ENCODE measurements around the gene PRM1.
"Not testable (repeated sequence)": the region's sequence is repeated elsewhere in the genome, so short reads cannot be mapped to it uniquely, and the experiment has no call there.

PRM1 gene

DNA sequence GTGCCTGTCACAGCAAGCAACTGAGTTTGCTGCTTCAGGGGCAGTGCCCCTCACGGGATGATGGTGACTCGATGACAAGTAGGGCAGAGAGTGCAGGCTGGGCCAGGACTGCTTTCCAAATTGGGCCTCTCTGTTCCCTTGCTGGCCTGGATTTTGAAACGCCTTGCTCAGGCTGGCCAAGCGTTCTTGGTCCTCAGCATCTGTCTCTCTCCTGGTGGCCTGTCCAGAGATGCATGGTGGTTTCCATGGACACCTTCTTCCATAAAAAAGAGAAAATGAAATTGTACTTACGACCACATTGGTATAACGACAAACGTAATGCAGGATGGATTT lies 19.4 kb upstream of the PRM1 start:
- no peaks in the 10 kb centered on the region for H3K9me3 ChIP-seq (ENCODE audit: control insufficient read depth, low read length)
- no peaks in the 10 kb centered on the region for H3K27me3 ChIP-seq (ENCODE audit: control insufficient read depth, insufficient read depth, low read length)
- no peak overlapping the region for H3K9ac ChIP-seq (ENCODE audit: low read length)
- H3K4me1 ChIP-seq (ENCODE audit: control insufficient read depth, insufficient read depth, low read length), result peaks cover 18% of the 10 kb centered on the region
- H3K36me3 ChIP-seq (ENCODE audit: control insufficient read depth, insufficient read depth, low read length), result no peaks in the 10 kb centered on the region
- H3K4me3 ChIP-seq (ENCODE audit: low read length), result no peak overlapping the region

- H3K4me3 ChIP-seq (ENCODE audit: low read length), result no peak overlapping the region
- peaks cover 18% of the 10 kb centered on the region for H3K4me1 ChIP-seq (ENCODE audit: control insufficient read depth, insufficient read depth, low read length)
- H3K9ac ChIP-seq (ENCODE audit: low read length), result no peak overlapping the region
- H3K9me3 ChIP-seq (ENCODE audit: control insufficient read depth, low read length), result no peaks in the 10 kb centered on the region
- no peaks in the 10 kb centered on the region for H3K36me3 ChIP-seq (ENCODE audit: control insufficient read depth, insufficient read depth, low read length)
- H3K27me3 ChIP-seq (ENCODE audit: control insufficient read depth, insufficient read depth, low read length), result no peaks in the 10 kb centered on the region
These were observed 18.9 kb upstream of the PRM1 start for GRCh38 chr16:11299865-11300559.

GRCh38 chr16:11298950-11299547 lies 17.9 kb upstream of the PRM1 start:
- H3K4me3 ChIP-seq (ENCODE audit: low read length); H3K9me3 ChIP-seq (ENCODE audit: control insufficient read depth, low read length); H3K36me3 ChIP-seq (ENCODE audit: control insufficient read depth, insufficient read depth, low read length); H3K27me3 ChIP-seq (ENCODE audit: control insufficient read depth, insufficient read depth, low read length); H3K9ac ChIP-seq (ENCODE audit: low read length): not testable (repeated sequence)
- peaks cover 18% of the 10 kb centered on the region for H3K4me1 ChIP-seq (ENCODE audit: control insufficient read depth, insufficient read depth, low read length)

DNA sequence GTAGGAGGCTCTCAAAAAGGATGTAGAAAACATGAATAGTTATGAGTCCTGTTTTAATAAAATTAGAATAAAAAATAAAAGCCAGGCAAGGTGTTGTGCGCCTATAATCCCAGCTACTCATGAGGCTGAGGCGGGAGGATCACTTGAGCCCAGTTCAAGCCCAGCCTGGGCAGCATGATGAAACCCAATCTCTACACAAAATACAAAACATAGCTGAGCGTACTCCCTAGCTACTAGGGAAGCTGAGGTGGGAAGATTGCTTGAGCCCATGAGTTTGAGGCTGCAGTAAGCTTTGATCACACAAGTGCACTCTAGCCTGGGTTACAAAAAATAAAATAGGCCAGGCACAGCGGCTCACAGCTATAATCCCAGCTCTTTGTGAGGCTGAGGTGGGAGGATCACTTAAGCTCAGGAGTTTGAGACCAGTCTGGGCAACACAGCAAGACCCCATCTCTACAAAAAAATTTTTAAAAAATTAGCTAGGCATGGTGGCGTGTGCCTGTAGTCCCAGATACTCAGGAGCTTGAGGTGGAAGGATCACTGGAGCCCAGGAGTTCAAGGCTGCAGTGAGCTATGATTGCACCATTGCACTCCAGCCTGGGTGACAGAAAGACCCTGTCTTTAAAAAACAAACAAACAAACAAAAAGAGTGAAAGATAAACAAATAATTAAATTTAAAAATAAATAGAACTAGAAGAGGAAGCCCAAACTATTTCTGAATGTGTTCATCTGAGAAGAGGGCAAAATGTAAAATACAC lies 17.2 kb upstream of the PRM1 start:
- no peak overlapping the region for H3K4me3 ChIP-seq (ENCODE audit: low read length)
- no peaks in the 10 kb centered on the region for H3K27me3 ChIP-seq (ENCODE audit: control insufficient read depth, insufficient read depth, low read length)
- peaks cover 13% of the 10 kb centered on the region for H3K4me1 ChIP-seq (ENCODE audit: control insufficient read depth, insufficient read depth, low read length)
- H3K36me3 ChIP-seq (ENCODE audit: control insufficient read depth, insufficient read depth, low read length), result no peaks in the 10 kb centered on the region
- no peaks in the 10 kb centered on the region for H3K9me3 ChIP-seq (ENCODE audit: control insufficient read depth, low read length)
- no peak overlapping the region for H3K9ac ChIP-seq (ENCODE audit: low read length)

DNA sequence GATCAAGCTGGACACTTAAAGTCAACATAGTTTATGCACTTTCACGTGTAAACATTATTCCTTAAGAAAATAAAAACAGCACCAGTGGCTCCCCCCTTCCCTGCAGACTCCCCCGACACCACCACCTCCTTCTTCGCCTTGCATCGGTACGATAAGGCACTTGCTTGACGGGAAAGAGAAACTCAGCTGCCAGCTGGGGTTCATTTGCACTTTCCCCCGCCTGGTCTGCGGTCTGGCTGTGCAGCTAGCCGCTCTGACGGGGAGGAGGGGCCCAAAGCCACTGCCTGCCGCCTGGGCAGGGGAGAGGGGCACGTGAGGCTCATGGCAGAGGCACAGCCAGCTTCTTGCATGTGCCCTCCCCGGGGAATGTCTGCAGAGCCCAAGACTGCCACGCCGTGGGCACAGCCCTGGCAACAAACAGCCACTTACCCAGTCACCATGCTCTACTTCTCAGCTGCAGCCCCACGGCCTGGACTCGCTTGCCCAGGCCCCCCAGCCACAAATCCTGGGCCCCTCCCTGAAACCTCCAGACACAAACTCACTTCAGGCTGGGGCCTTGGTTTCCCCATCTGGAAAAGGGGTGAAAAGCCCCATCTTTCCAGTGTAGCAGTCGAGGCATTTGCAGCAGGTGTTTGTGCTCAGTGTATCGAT lies 16.5 kb upstream of the PRM1 start:
- H3K27me3 ChIP-seq (ENCODE audit: control insufficient read depth, insufficient read depth, low read length), result no peaks in the 10 kb centered on the region
- H3K4me1 ChIP-seq (ENCODE audit: control insufficient read depth, insufficient read depth, low read length), result peaks cover 13% of the 10 kb centered on the region
- no peak overlapping the region for H3K4me3 ChIP-seq (ENCODE audit: low read length)
- H3K9me3 ChIP-seq (ENCODE audit: control insufficient read depth, low read length), result no peaks in the 10 kb centered on the region
- H3K9ac ChIP-seq (ENCODE audit: low read length), result no peak overlapping the region
- H3K36me3 ChIP-seq (ENCODE audit: control insufficient read depth, insufficient read depth, low read length), result no peaks in the 10 kb centered on the region

DNA sequence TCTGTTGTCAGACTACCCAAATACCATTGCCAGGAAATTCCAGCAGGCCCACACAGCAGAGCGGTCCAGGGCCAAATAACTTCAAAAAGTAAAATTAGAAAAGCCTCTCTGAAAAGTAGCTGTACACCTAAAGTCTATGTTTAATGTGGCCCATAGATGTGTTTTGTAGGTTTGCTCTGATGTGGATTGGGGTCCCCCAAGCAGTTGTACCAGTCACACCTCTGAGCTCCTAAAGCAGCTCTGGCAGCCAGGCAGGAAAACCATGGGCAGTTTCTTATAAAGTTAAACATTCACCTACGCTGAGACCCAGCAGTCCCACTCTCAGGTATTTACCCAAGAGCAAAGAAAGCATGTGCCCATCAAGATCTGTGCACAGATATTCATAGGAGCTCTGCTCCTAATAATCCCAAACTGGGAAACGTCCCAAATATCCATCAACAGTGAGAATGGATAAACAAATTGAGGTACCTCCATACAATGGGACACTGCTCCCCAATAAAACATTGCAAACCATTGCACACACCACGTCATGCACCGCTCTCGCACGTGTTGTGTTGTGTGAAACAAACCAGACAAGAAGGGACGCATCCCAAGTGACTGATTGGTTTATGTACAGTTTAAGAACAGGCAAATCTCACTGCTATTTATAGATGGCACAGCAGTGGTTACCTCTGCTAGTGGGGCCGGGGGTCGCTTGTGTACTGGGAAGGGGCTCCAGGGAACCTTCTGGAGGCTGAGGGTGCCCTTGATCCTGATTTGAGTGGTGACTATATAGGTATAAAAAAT lies 15.8 kb upstream of the PRM1 start:
- Histone ChIP-seq H3K36me3 (ENCODE audit: control insufficient read depth, insufficient read depth, low read length) (no peaks in the 10 kb centered on the region), H3K4me1 (ENCODE audit: control insufficient read depth, insufficient read depth, low read length) (peaks cover 13% of the 10 kb centered on the region), H3K9me3 (ENCODE audit: control insufficient read depth, low read length) (no peaks in the 10 kb centered on the region), H3K4me3 (ENCODE audit: low read length) (no peak overlapping the region), H3K9ac (ENCODE audit: low read length) (no peak overlapping the region), H3K27me3 (ENCODE audit: control insufficient read depth, insufficient read depth, low read length) (no peaks in the 10 kb centered on the region)

DNA sequence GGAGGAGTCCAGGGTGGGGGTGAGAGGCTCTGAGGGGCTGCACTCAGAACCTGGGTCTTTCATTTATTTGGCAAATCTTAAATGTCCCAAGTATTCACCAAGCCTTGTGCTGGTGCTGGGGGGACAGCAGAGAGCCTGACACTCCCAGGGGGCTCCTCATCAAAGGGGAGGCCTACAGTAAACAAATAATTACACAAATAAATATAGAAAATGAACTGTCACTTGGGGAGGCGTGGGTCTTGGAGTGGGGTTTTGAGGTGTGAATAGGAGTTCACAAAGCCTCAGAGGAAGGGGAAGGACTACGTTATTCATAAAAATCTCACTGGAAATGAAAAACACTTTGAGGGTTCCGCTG lies 15.2 kb upstream of the PRM1 start:
- Histone ChIP-seq H3K36me3 (ENCODE audit: control insufficient read depth, insufficient read depth, low read length) (no peaks in the 10 kb centered on the region), H3K27me3 (ENCODE audit: control insufficient read depth, insufficient read depth, low read length) (no peaks in the 10 kb centered on the region), H3K9ac (ENCODE audit: low read length) (no peak overlapping the region), H3K4me1 (ENCODE audit: control insufficient read depth, insufficient read depth, low read length) (peaks cover 13% of the 10 kb centered on the region), H3K4me3 (ENCODE audit: low read length) (no peak overlapping the region), H3K9me3 (ENCODE audit: control insufficient read depth, low read length) (no peaks in the 10 kb centered on the region)

DNA sequence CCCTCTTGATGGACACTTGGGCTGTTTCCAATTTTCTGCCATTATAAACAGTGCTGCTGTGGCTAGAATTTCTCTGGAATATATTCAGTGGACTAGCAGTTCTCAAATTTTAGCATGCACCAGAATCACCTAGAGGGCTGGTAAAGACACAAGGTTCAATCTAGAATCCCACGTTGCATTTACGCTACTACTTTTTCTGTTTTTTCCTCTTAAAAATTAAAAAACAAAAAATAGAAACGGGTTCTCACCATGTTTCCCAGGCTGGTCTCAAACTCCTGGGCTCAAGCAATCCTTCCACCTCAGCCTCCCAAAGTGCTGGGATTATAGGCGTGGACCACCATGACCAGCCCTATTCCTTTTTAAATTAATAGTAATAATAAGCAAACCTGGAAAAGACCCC lies 14.5 kb upstream of the PRM1 start:
- H3K27me3 ChIP-seq (ENCODE audit: control insufficient read depth, insufficient read depth, low read length), result no peaks in the 10 kb centered on the region
- no peaks in the 10 kb centered on the region for H3K9me3 ChIP-seq (ENCODE audit: control insufficient read depth, low read length)
- no peak overlapping the region for H3K9ac ChIP-seq (ENCODE audit: low read length)
- H3K36me3 ChIP-seq (ENCODE audit: control insufficient read depth, insufficient read depth, low read length), result no peaks in the 10 kb centered on the region
- no peak overlapping the region for H3K4me3 ChIP-seq (ENCODE audit: low read length)
- H3K4me1 ChIP-seq (ENCODE audit: control insufficient read depth, insufficient read depth, low read length), result peaks cover 13% of the 10 kb centered on the region

- no peaks in the 10 kb centered on the region for H3K36me3 ChIP-seq (ENCODE audit: control insufficient read depth, insufficient read depth, low read length)
- H3K4me3 ChIP-seq (ENCODE audit: low read length), result no peak overlapping the region
- no peak overlapping the region for H3K9ac ChIP-seq (ENCODE audit: low read length)
- no peaks in the 10 kb centered on the region for H3K27me3 ChIP-seq (ENCODE audit: control insufficient read depth, insufficient read depth, low read length)
- peaks cover 6% of the 10 kb centered on the region for H3K4me1 ChIP-seq (ENCODE audit: control insufficient read depth, insufficient read depth, low read length)
- H3K9me3 ChIP-seq (ENCODE audit: control insufficient read depth, low read length), result no peaks in the 10 kb centered on the region
These were observed 11.1 kb upstream of the PRM1 start for GRCh38 chr16:11292076-11292748.

- no peak overlapping the region for H3K4me3 ChIP-seq (ENCODE audit: low read length)
- H3K4me1 ChIP-seq (ENCODE audit: control insufficient read depth, insufficient read depth, low read length), result no peaks in the 10 kb centered on the region
- no peaks in the 10 kb centered on the region for H3K27me3 ChIP-seq (ENCODE audit: control insufficient read depth, insufficient read depth, low read length)
- no peaks in the 10 kb centered on the region for H3K36me3 ChIP-seq (ENCODE audit: control insufficient read depth, insufficient read depth, low read length)
- H3K9ac ChIP-seq (ENCODE audit: low read length), result no peak overlapping the region
- H3K9me3 ChIP-seq (ENCODE audit: control insufficient read depth, low read length), result no peaks in the 10 kb centered on the region
These were observed 10.1 kb upstream of the PRM1 start for GRCh38 chr16:11291091-11291703.
